Kidney (tissue), 14 donors: ENCODE results near the gene IQGAP3. TPM values are rescaled to one million over a fixed set of nuclear protein-coding genes. Genes with fewer than 3 reads are reported as not detected.

ENCODE experiments used
- DNase-seq, 5 donors: peaks; one replicate each; pipeline ENCODE4 v3.0.0-alpha.2; 2013 to 2020
- FAIRE-seq: peaks from 2 replicates; lab custom pipeline; 2012; peaks lifted over from hg19 to GRCh38; lab: Jason Lieb, UNC
- H3K27ac ChIP-seq, 2 donors: one replicate each; pipeline ENCODE4 v1.7.0; 2013; ENCODE audit warnings: low read depth in 2 of 2, low read length in 2 of 2, inconsistent platforms in 1 of 2
- H3K27me3 ChIP-seq: one replicate; pipeline ENCODE4 v1.7.1; 2013; ENCODE audit warnings: low read length, inconsistent platforms; ENCODE audit not compliant: control insufficient read depth, insufficient read depth
- H3K36me3 ChIP-seq, 3 donors: one replicate each; pipeline versions ENCODE4 v1.7.0 to v1.7.1; 2013; ENCODE audit warnings: low read length in 3 of 3, control low read depth in 1 of 3, inconsistent platforms in 1 of 3; ENCODE audit not compliant: insufficient read depth in 3 of 3, control insufficient read depth in 2 of 3
- H3K4me1 ChIP-seq, 3 donors: one replicate each; pipeline versions ENCODE4 v1.7.0 to v1.7.1; 2013; ENCODE audit warnings: low read length in 3 of 3, inconsistent platforms in 1 of 3, low read depth in 1 of 3; ENCODE audit not compliant: control insufficient read depth in 2 of 3, insufficient read depth in 2 of 3
- H3K4me3 ChIP-seq, 3 donors: one replicate each; pipeline versions ENCODE4 v1.7.0 to v1.8.1; 2013; ENCODE audit warnings: low read length in 3 of 3, control low read depth in 1 of 3, inconsistent platforms in 1 of 3
- H3K9ac ChIP-seq, 3 donors: one replicate each; pipeline versions ENCODE4 v1.7.0 to v1.7.1; 2013; ENCODE audit warnings: low read length in 3 of 3, control low read depth in 1 of 3, inconsistent platforms in 1 of 3
- H3K9me3 ChIP-seq, 3 donors: one replicate each; pipeline versions ENCODE4 v1.7.0 to v1.7.1; 2013; ENCODE audit warnings: low read length in 3 of 3, control low read depth in 1 of 3, inconsistent platforms in 1 of 3; ENCODE audit not compliant: control insufficient read depth in 2 of 3, insufficient read depth in 1 of 3
- intact Hi-C: fragments of 100-400 bp; cut with DNase I; formaldehyde crosslinking; loops from one replicate; pipeline ENCODE4 v1.11.1; 2022
- polyA plus RNA-seq: library from polyadenylated mRNA; stranded (reverse); fragments of 350-450 nt; fragmentation: Illumina TruSeq; extraction: RNeasy Lipid Tissue Mini Kit (QIAGEN cat#74804); gene quantifications from one replicate; pipeline ENCODE4 v1.2.3, GENCODE V29; 2014; ENCODE audit warnings: low read depth, low replicate concordance; ENCODE audit not compliant: insufficient read depth
- total RNA-seq: library from RNA; stranded (reverse); fragmentation: NEBNext Ultra II Directional; extraction: Animal tissue kit (Norgen Biotek cat#: 25700); gene quantifications from one replicate; pipeline ENCODE4 v1.2.1, GENCODE V29; 2021
- TF ChIP-seq, protein P1 (sequence below): IDR thresholded peaks from 3 replicates; pipeline ENCODE4 v1.5.1; 2012; ENCODE audit warnings: mild to moderate bottlenecking, moderate library complexity, borderline replicate concordance; ENCODE audit not compliant: insufficient read depth; ENCODE audit errors: extremely low read depth
- donor health status: control.
- donor health status: control.
- donor health status: control.
- donor health status: control.
- donor health status: control.
- donor health status: DM: yes; HTN: yes; CAD: no.
- donor health status: Normal renal cell carcinoma (clear cell type).

Gene IQGAP3
- total and polyA plus RNA-seq, 2 donors from 2014 or later = 0.13 to 1.7 TPM

DNA sequence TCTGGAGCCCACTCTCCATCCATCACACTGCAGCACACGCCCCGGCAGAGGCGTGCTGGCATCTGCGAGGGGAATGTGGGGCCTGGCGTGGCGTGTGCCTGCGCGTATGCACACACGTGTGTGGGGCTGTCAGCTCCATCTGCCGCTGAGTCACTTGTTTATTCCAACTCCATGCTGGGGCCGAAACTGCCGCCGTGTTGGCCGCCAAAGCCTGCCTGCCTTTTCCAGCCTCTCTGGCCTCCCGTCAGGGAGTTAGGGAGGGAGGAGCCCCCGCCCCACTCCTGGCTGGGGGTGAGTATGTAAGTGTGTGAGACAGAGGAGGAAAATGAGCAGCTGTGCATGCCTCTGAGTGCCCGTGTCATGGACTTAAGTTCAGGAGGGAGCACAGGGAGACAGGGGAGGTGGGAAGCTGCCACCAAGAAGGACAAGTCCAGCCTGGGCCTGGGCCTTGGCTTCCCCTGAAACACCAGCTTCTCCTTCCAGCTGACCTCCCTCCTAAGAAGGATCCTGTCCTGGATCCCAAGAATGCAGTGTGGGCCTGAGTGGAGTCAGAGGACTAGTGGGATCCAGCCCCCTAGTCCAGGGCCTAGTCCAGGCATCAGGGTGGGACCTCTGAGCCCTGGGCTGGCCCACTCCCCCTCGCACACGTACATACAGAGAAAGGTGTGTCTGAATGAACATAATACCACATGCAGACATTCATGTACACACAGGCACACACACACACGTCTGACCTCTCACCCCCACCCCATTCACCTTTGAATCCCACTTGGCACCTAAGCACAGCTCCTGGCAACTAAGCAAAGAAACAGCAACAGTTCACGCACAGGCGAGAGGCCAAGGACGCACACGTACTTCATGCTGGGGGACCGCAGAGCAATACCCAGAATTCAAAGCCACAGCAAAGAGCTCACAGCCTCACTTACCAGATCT lies 96.5 kb downstream of the IQGAP3 start:
- H3K4me3 ChIP-seq = no peak overlapping the region
- TF ChIP-seq, protein P1, sequence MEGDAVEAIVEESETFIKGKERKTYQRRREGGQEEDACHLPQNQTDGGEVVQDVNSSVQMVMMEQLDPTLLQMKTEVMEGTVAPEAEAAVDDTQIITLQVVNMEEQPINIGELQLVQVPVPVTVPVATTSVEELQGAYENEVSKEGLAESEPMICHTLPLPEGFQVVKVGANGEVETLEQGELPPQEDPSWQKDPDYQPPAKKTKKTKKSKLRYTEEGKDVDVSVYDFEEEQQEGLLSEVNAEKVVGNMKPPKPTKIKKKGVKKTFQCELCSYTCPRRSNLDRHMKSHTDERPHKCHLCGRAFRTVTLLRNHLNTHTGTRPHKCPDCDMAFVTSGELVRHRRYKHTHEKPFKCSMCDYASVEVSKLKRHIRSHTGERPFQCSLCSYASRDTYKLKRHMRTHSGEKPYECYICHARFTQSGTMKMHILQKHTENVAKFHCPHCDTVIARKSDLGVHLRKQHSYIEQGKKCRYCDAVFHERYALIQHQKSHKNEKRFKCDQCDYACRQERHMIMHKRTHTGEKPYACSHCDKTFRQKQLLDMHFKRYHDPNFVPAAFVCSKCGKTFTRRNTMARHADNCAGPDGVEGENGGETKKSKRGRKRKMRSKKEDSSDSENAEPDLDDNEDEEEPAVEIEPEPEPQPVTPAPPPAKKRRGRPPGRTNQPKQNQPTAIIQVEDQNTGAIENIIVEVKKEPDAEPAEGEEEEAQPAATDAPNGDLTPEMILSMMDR = no peak
- H3K36me3 ChIP-seq = peaks cover 17 to 83% (median 60%) of the 10 kb centered on the region in 3 donors
- intact Hi-C loops = no loop called here
- peak overlapping the region in 1 of 2 donors; percentile 26 for H3K27ac ChIP-seq
- FAIRE-seq (no peak), DNase-seq (peak in 1 of 5 donors; percentile 52)
- no peak overlapping the region for H3K9ac ChIP-seq
- H3K9me3 ChIP-seq = no peaks in the 10 kb centered on the region
- H3K4me1 ChIP-seq = peaks cover 0 to 7% (median 5%) of the 10 kb centered on the region in 3 donors
- no peaks in the 10 kb centered on the region for H3K27me3 ChIP-seq

Other genes starting within 250 kb of the IQGAP3 start
- 149 TPM for gene CCT3, start 234.3 kb downstream of the IQGAP3 start, total RNA-seq
- 181 TPM for gene CCT3, start 234.3 kb downstream of the IQGAP3 start, polyA plus RNA-seq
- gene TSACC, start 234.0 kb downstream of the IQGAP3 start, total RNA-seq = not detected
- 1.1 TPM for gene TSACC, start 234.0 kb downstream of the IQGAP3 start, polyA plus RNA-seq
- gene RHBG, start 203.4 kb downstream of the IQGAP3 start, total RNA-seq = 4.2 TPM
- 61.9 TPM for gene RHBG, start 203.4 kb downstream of the IQGAP3 start, polyA plus RNA-seq
- 49.3 TPM for gene MEF2D, start 71.8 kb downstream of the IQGAP3 start, total RNA-seq
- gene MEF2D, start 71.8 kb downstream of the IQGAP3 start, polyA plus RNA-seq = 13.7 TPM
- 0.57 TPM for gene TTC24, start 7.2 kb upstream of the IQGAP3 start, total RNA-seq
- not detected for gene TTC24, start 7.2 kb upstream of the IQGAP3 start, polyA plus RNA-seq
- gene NAXE, start 19.2 kb upstream of the IQGAP3 start, total RNA-seq = 78.0 TPM
- gene NAXE, start 19.2 kb upstream of the IQGAP3 start, polyA plus RNA-seq = 221 TPM
- gene GPATCH4, start 28.9 kb upstream of the IQGAP3 start, total RNA-seq = 24.0 TPM
- gene GPATCH4, start 28.9 kb upstream of the IQGAP3 start, polyA plus RNA-seq = 26.2 TPM
- gene HAPLN2, start 46.9 kb upstream of the IQGAP3 start, total RNA-seq = 1.9 TPM
- 0.30 TPM for gene HAPLN2, start 46.9 kb upstream of the IQGAP3 start, polyA plus RNA-seq
- 0.19 TPM for gene BCAN, start 69.6 kb upstream of the IQGAP3 start, total RNA-seq
- 0.45 TPM for gene BCAN, start 69.6 kb upstream of the IQGAP3 start, polyA plus RNA-seq
- gene NES, start 104.8 kb upstream of the IQGAP3 start, total RNA-seq = 50.7 TPM
- 44.3 TPM for gene NES, start 104.8 kb upstream of the IQGAP3 start, polyA plus RNA-seq
- 15.2 TPM for gene CRABP2, start 133.0 kb upstream of the IQGAP3 start, total RNA-seq
- gene CRABP2, start 133.0 kb upstream of the IQGAP3 start, polyA plus RNA-seq = 21.6 TPM
- 35.2 TPM for gene METTL25B, start 155.9 kb upstream of the IQGAP3 start, total RNA-seq
- 29.4 TPM for gene METTL25B, start 155.9 kb upstream of the IQGAP3 start, polyA plus RNA-seq
- gene ISG20L2, start 156.2 kb upstream of the IQGAP3 start, total RNA-seq = 23.3 TPM
- gene ISG20L2, start 156.2 kb upstream of the IQGAP3 start, polyA plus RNA-seq = 13.3 TPM
- 71.9 TPM for gene MRPL24, start 168.5 kb upstream of the IQGAP3 start, total RNA-seq
- gene MRPL24, start 168.5 kb upstream of the IQGAP3 start, polyA plus RNA-seq = 174 TPM
- gene HDGF, start 179.1 kb upstream of the IQGAP3 start, total RNA-seq = 198 TPM
- 206 TPM for gene HDGF, start 179.1 kb upstream of the IQGAP3 start, polyA plus RNA-seq
- 52.8 TPM for gene PRCC, start 195.0 kb upstream of the IQGAP3 start, total RNA-seq
- 50.5 TPM for gene PRCC, start 195.0 kb upstream of the IQGAP3 start, polyA plus RNA-seq
- 4.3 TPM for gene SH2D2A, start 244.3 kb upstream of the IQGAP3 start, total RNA-seq
- 0.32 TPM for gene SH2D2A, start 244.3 kb upstream of the IQGAP3 start, polyA plus RNA-seq